HepG2 (cell line): ENCODE data around the gene GREM1. TPM values are rescaled to one million over a fixed set of nuclear protein-coding genes. Genes with fewer than 3 reads are reported as not detected.
A peak's percentile ranks its signal among the peaks of the same experiment; 100 is the strongest.

Source experiments
- AHR ChIP-seq: IDR thresholded peaks from 2 replicates; pipeline ENCODE4 v1.6.1; 2018; ENCODE audit warnings: missing genetic modification reagents, missing compliant biosample characterization
- ATF4 ChIP-seq, 2 experiments: fragments of 450-650 bp in 1 of 2; sonication (generic) in 1 of 2; formaldehyde crosslinking; IDR thresholded peaks; 2 replicates each; pipeline versions ENCODE4 v1.5.0 to v1.8.0; 2020 to 2022; ENCODE audit warnings: mild to moderate bottlenecking in 1 of 2, missing genetic modification reagents in 1 of 2
- CREB1 ChIP-seq, 2 experiments: fragments of 450-650 bp in 1 of 2; IDR thresholded peaks; 2 replicates each; pipeline ENCODE4 v1.6.1; 2016 to 2017; ENCODE audit warnings: control low read depth in 1 of 2, mild to moderate bottlenecking in 1 of 2, missing compliant biosample characterization in 1 of 2, missing genetic modification characterization in 1 of 2
- HMG20A ChIP-seq: IDR thresholded peaks from 2 replicates; pipeline ENCODE4 v1.6.1; 2016; ENCODE audit warnings: borderline replicate concordance
- MAFF ChIP-seq: IDR thresholded peaks from 2 replicates; pipeline ENCODE4 v1.6.1; 2011; ENCODE audit warnings: low read depth, low read length, improper control_type of control experiment
- NFE2 ChIP-seq: sonication (generic); formaldehyde crosslinking; IDR thresholded peaks from 2 replicates; pipeline ENCODE4 v1.4.0; 2020; ENCODE audit warnings: missing genetic modification reagents
- RARA ChIP-seq: IDR thresholded peaks from 2 replicates; pipeline ENCODE4 v1.6.1; 2016; ENCODE audit warnings: missing genetic modification reagents, missing compliant biosample characterization
- RBM22 ChIP-seq: fragments of 200-400 bp; formaldehyde crosslinking; optimal IDR thresholded peaks from 2 replicates; pipeline ENCODE3; 2017; ENCODE audit warnings: mild to moderate bottlenecking, low read length, moderate library complexity
- SAP130 ChIP-seq: IDR thresholded peaks from 2 replicates; pipeline ENCODE4 v1.6.1; 2016; ENCODE audit warnings: low read depth
- SOX6 ChIP-seq, 2 experiments: fragments of 450-650 bp in 1 of 2; sonication (generic) in 1 of 2; formaldehyde crosslinking in 1 of 2; IDR thresholded peaks; 2 replicates each; pipeline versions ENCODE4 v1.4.0 to v1.6.1; 2017 to 2020; ENCODE audit warnings: antibody characterized with exemption in 1 of 2, mild to moderate bottlenecking in 1 of 2, missing genetic modification reagents in 1 of 2
- TBX3 ChIP-seq: fragments of 450-650 bp; IDR thresholded peaks from 2 replicates; pipeline ENCODE4 v1.6.1; 2017; ENCODE audit warnings: antibody characterized with exemption, mild to moderate bottlenecking, inconsistent platforms, borderline replicate concordance
- TFAP4 ChIP-seq: sonication (generic); IDR thresholded peaks from 2 replicates; pipeline ENCODE4 v1.6.1; 2016; ENCODE audit warnings: low read depth, borderline replicate concordance
- ZBTB38 ChIP-seq: sonication (generic); formaldehyde crosslinking; IDR thresholded peaks from 2 replicates; pipeline ENCODE4 v1.5.1; 2020; ENCODE audit warnings: mild to moderate bottlenecking, missing genetic modification reagents
- ZGPAT ChIP-seq: IDR thresholded peaks from 2 replicates; pipeline ENCODE4 v1.6.1; 2016; ENCODE audit warnings: mild to moderate bottlenecking
- ZNF644 ChIP-seq: IDR thresholded peaks from 2 replicates; pipeline ENCODE4 v1.6.1; 2016; ENCODE audit warnings: low read depth
- ZNF773 ChIP-seq: sonication (generic); formaldehyde crosslinking; IDR thresholded peaks from 2 replicates; pipeline ENCODE4 v1.4.0; 2020; ENCODE audit warnings: missing genetic modification reagents, borderline replicate concordance
- polyA plus RNA-seq, 8 experiments: library from polyadenylated mRNA; depleted of rRNA in 3 of 8; stranded (reverse) in 7 of 8; unstranded in 1 of 8; fragments of >200 nt; fragmentation: Illumina TruSeq in 4 of 8; extraction: Trizol in 4 of 8; gene quantifications; 2 replicates each; pipeline versions ENCODE4 v1.2.1 to v1.2.3, GENCODE V29; 2011 to 2016; ENCODE audit warnings: low read depth in 4 of 8, missing spikeins in 1 of 8, mixed read lengths in 1 of 8; ENCODE audit not compliant: insufficient read depth in 1 of 8
- total RNA-seq, 5 experiments: library from RNA; depleted of rRNA; stranded (reverse); fragments of >200 nt; fragmentation: Illumina TruSeq; extraction: Trizol; gene quantifications; 2 replicates each; pipeline ENCODE4 v1.2.3, GENCODE V29; 2016; ENCODE audit warnings: low read depth in 1 of 5

GREM1 gene
- total and polyA plus RNA-seq, 2 of the 13 experiments (the other 11 are each of a cell fraction or from before 2014, with no cell fraction given) = 0.02 to 0.08 TPM

GRCh38 chr15:32688151-32688639 is 29.6 kb upstream of the GREM1 start (continued):
- TF ChIP-seq ZBTB38 (CRISPR knock-in tag) = no peak
- TF ChIP-seq TBX3 = peak; percentile 76; the same call in 1 of the 2 replicates
- TF ChIP-seq MAFF = 0 out of 2 replicates have a peak, but pooled peaks have one; percentile 5
- peak; percentile 74; the same call in 1 of the 2 replicates for TF ChIP-seq HMG20A
- TF ChIP-seq RARA (CRISPR knock-in tag) = 0 out of 2 replicates have a peak, but pooled peaks have one; percentile 7
- TF ChIP-seq ATF4 (CRISPR knock-in tag; IDR thresholded peaks at IDR 0.05) = peak in 1 of 2 experiments; percentile 79; a peak in 2 of 4 replicates
- TF ChIP-seq ZGPAT (CRISPR knock-in tag) = 0 out of 2 replicates have a peak, but pooled peaks have one; percentile 33
- TF ChIP-seq SOX6 (IDR thresholded peaks at IDR 0.05) = no peak
- TF ChIP-seq SOX6 (CRISPR knock-in tag; IDR thresholded peaks at IDR 0.05) = 0 out of 2 replicates have a peak, but pooled peaks have one; percentile 24
- TF ChIP-seq ZNF773 (CRISPR knock-in tag) = no peak
- TF ChIP-seq ZNF644 (CRISPR knock-in tag) = peak; percentile 57; the same call in 1 of the 2 replicates
- no peak for TF ChIP-seq CREB1 (IDR thresholded peaks at IDR 0.05)
- 0 out of 2 replicates have a peak, but pooled peaks have one; percentile 24 for TF ChIP-seq CREB1 (CRISPR knock-in tag; IDR thresholded peaks at IDR 0.05)
- peak; percentile 6; the same call in 1 of the 2 replicates for TF ChIP-seq TFAP4
- TF ChIP-seq AHR = no peak
- 0 out of 2 replicates have a peak, but pooled peaks have one; percentile 11 for TF ChIP-seq NFE2 (CRISPR knock-in tag)
- TF ChIP-seq RBM22 = no peak
- peak; percentile 31 for TF ChIP-seq SAP130 (CRISPR knock-in tag)
